ENCODE results near the gene SUPT6H.

SUPT6H gene

DNA sequence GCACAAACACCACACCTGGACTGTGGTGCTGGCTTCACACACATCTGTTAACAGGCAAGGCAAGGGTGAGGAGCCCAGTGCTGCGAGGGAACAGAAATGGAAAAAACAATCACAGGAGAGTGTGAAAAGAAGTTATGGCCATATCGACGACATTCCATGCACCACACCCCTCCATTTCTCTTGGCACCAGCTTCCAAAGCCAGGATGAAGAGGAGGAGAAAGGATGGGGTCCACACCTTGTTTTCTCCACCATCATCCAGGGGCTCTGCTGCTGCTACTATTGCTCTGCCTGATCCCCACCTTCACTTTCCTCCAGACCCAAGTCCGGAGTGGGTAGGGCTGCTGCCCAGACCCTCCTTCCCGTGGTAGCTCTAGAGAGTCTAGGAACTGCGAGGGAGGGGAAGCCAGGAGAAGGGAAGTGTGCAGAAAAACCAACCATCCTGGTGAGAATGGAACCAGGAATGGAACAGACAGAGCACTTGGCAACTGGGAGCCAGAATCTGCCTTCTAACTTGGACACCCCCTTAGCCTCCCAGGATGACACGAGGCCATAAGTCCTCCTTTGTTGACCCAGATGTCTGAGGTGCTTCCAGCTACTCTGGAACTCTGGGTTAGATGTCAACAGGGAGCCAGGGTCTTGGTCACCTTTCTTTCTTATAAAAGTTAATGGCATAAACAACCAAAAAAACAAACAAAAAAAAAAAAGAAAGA lies 50.9 kb downstream of the SUPT6H start:
- H3K4me3 ChIP-seq (ENCODE audit: low read depth, low read length): no peak overlapping the region
- DNase-seq (ENCODE audit: low read depth): no peak
- TF ChIP-seq, protein P1, sequence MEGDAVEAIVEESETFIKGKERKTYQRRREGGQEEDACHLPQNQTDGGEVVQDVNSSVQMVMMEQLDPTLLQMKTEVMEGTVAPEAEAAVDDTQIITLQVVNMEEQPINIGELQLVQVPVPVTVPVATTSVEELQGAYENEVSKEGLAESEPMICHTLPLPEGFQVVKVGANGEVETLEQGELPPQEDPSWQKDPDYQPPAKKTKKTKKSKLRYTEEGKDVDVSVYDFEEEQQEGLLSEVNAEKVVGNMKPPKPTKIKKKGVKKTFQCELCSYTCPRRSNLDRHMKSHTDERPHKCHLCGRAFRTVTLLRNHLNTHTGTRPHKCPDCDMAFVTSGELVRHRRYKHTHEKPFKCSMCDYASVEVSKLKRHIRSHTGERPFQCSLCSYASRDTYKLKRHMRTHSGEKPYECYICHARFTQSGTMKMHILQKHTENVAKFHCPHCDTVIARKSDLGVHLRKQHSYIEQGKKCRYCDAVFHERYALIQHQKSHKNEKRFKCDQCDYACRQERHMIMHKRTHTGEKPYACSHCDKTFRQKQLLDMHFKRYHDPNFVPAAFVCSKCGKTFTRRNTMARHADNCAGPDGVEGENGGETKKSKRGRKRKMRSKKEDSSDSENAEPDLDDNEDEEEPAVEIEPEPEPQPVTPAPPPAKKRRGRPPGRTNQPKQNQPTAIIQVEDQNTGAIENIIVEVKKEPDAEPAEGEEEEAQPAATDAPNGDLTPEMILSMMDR (IDR thresholded peaks at IDR 0.05; ENCODE audit: control insufficient read depth, extremely low read depth, insufficient read depth): no peak

- H3K4me3 ChIP-seq (ENCODE audit: low read depth, low read length): no peak overlapping the region
- TF ChIP-seq, protein P1 (IDR thresholded peaks at IDR 0.05; ENCODE audit: control insufficient read depth, extremely low read depth, insufficient read depth): no peak
- no peak for DNase-seq (ENCODE audit: low read depth)
Observed at GRCh38 chr17:28714281-28714680, 52.3 kb downstream of the SUPT6H start.

DNA sequence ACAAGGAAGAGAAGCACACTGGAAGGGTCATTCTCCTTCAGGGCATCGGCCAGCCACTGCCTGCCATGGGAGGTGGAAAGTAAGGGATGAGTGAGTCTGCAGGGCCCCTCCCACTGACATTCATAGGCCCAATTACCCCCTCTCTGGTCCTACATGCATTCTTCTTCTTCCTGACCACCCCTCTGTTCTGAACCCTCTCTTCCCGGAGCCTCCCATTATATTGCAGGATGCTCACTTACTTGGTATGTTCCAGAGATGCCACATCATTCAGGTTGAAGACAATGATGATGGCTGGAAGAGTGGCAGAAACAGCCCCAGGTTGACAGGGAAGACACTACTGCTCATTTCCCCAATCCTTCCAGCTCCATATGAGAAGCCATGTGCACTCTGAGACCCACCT lies 53.2 kb downstream of the SUPT6H start:
- TF ChIP-seq, protein P1 (IDR thresholded peaks at IDR 0.05; ENCODE audit: control insufficient read depth, extremely low read depth, insufficient read depth): no peak
- no peak for DNase-seq (ENCODE audit: low read depth)
- no peak overlapping the region for H3K4me3 ChIP-seq (ENCODE audit: low read depth, low read length)

DNA sequence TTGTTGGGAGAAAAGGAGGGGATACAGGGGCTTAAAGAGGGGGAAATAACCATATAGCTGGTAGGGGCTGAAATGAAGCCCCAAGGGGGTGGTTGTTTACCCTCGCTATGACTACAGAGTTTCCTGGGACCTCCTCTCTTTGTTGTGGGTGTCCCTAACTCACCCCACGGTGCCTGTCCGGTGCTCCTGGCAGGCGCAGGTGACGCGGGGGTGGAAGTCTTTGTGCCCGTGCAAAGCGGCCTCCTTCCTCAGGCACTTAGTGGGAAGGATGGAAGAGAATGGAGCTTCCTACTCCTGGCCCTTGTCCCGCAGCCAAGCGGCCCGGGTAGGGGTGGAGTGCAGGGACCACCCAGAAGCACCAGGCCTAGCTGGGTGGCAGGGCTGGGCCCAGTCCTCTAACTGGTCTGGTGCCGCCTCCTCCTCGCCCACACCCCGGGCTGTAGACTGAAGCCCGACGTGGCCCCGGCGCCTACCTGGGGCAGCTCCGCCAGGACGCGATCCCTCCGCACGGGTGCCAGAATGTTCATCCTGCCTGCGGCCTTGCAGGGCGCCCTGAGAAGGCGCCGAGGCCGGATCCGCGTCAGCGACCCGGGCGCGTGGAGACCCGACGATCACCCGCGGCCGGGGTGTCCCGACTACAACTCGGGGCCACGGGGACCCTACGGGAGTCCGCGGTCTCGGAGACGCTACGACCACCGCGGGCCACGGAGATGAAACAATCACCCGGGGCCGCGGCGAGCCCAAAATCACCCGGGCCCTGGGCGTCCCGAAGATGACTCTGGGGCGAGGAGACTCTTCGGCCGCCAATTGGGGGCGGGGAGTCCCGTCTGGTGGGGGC lies 55.0 kb downstream of the SUPT6H start:
- TF ChIP-seq, protein P1 (IDR thresholded peaks at IDR 0.05; ENCODE audit: control insufficient read depth, extremely low read depth, insufficient read depth): no peak
- H3K4me3 ChIP-seq (ENCODE audit: low read depth, low read length): no peak overlapping the region
- no peak for DNase-seq (ENCODE audit: low read depth)

DNA sequence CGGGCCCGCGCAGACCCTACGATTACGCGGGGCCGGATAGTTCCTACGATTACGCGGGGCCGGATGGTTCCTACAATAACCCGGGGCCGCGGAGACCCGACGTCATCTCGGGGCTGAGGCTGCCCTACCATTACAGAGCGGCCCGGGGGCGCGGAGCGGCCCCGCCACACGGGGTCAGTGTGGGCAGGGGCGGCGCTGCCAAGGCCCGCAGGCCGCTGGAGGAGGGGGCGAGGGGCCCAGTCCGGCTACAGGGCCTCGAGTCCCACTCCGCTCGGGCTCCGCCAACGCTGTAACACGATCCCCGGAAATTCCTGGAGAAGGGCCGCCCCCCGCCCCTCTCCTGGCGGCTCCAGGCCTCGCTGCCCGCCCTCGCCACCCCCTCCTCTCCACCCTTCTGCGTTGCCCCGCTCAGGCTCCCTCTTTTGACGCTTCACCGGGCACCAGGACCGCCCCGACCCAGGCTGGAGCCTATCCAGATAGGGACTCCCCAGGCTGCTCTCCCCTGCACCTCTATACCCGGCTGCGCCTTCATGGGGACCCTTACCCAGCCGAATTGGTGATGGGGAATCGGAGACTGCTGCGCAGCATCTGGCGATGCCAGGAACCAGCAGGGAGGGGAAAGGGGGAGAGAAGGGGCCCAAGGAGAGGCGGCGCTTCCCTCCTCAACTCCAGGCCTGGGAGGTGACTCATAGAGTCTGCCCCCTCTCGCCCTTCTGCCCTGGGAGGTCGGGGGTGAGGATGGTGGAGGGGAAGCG lies 55.8 kb downstream of the SUPT6H start, which contains the start of gene RAB34:
RAB34 (minus strand) TSS at position 291 of the 755 bp plus-strand sequence. CDS start 602 bp downstream, outside the sequence.
- no peak within 1 kb of the TSS for H3K4me3 ChIP-seq (ENCODE audit: low read depth, low read length)
- DNase-seq (ENCODE audit: low read depth): no peak
- TF ChIP-seq, protein P1 (IDR thresholded peaks at IDR 0.05; ENCODE audit: control insufficient read depth, extremely low read depth, insufficient read depth): no peak

DNA sequence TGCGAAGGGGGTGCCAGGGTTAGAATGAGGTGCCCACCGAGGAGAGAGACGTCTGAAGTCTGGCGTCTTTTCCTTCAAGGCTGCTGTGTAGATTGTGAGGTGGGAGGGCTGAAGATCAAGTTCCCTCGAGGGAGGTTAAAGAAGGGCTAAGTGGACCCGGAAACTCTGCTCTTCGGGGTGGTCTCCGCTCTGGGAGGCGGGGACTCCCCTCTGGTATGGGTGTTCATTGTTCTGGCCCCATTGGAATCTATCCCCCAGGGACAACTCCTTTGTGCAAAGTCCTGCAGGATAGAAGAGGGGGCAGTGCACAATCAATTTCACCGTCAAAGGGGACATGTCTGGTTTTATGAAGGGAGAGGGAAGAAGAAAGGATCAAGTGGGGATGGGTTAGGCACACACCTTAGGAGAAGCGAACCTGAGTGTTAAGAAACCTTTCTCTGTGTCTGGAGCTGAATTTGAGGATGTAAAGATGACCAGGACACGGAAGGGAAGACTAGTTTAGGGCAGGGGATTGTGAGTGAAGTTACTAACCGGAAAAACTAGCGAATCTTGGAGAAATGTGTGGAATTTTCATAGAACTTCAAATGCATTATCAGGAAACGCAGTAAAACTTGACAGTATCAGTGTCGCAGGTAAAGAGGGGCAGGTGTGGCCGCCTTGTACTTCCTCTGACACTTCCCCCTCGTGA lies 56.5 kb downstream of the SUPT6H start:
- H3K4me3 ChIP-seq (ENCODE audit: low read depth, low read length): no peak overlapping the region; the same call in 1 of the 2 replicates
- TF ChIP-seq, protein P1 (IDR thresholded peaks at IDR 0.05; ENCODE audit: control insufficient read depth, extremely low read depth, insufficient read depth): no peak
- no peak for DNase-seq (ENCODE audit: low read depth)
